GM18873 (cell line): ENCODE results near the gene IL5.
"Not testable (repeated sequence)": the region's sequence is repeated elsewhere in the genome, so short reads cannot be mapped to it uniquely, and the experiment has no call there.

ENCODE experiments used
- ATAC-seq: cut with Tn5 transposase; IDR thresholded peaks from one replicate; pipeline ENCODE4 v1.9.1; 2021; ENCODE audit warnings: mild to moderate bottlenecking, moderate library complexity, moderate number of reproducible peaks; ENCODE audit not compliant: unreplicated experiment, low FRiP score

The IL5 gene

DNA sequence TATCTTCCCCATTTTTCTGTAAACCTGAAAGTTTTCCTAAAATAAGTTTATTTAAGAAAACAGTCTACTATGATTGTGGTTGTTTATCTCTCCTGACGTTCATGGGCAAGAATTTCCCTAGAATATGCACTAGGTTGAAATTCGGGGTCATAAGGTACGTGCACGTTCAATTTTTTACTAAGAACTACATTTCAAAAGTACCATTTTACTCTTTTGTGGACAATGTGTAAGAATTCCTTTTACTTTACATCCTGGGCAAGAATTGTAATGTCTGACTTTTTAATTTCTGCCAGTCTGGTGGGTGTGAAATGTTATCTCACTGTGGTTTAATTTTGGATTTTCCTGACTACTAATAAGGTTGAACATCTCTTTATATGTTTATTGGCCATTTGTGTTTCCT is 12.4 kb downstream of the IL5 start:
- ATAC-seq: no peak

DNA sequence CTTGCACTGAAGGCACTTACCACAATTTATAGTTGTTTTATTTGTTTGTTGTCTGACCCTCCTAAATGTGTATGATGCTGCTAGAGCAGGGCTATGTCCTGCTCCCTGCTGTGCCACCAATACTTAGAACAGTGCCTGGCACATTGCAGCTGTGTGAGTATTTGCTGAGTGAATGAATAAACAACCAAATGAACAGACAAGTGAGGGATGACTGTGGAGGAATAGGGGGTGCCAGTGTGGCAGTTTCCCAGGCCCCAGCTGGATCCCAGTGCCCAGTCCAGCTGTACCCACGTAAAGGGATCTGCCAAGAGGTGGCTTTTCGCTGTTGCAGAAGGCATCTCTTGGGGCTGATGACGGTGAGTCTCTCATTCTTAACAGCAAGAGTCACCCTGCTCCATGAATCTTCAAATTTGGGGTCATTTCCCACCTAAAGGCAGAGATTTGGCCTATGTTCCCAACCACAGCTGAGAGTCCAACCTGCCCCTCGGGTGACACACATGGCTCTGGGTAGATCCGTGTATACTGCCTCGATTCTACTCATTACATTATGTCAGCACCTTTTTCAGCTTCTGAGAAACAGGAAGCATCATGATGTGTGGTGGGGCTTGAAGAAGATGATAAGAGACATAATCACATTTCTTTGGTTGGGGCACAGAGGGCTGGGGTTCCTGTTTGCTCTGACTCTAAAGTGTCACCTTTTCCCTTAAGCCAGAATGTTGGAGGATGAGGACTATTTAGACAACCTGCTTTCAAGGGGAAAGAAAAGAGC is 14.3 kb downstream of the IL5 start:
- ATAC-seq: no peak

DNA sequence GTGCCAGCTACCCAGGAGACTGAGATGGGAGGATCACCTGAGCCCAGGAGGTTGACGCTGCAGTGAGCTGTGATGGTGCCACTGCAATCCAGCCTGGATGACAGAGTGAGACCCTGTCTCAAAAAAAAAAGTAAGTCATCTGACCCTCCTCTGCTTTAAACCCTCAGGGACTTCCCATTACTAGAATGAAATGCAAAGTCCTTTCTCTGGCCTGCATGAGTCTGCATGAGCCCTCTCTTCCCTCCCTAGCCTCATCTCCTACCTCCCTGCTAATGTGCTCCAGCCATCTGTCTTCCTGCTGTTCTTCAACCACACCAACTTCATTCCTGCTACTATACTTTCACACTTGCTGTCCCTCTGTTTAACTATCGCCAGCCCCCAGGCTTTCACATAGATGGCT is 15.3 kb downstream of the IL5 start:
- ATAC-seq: no peak

DNA sequence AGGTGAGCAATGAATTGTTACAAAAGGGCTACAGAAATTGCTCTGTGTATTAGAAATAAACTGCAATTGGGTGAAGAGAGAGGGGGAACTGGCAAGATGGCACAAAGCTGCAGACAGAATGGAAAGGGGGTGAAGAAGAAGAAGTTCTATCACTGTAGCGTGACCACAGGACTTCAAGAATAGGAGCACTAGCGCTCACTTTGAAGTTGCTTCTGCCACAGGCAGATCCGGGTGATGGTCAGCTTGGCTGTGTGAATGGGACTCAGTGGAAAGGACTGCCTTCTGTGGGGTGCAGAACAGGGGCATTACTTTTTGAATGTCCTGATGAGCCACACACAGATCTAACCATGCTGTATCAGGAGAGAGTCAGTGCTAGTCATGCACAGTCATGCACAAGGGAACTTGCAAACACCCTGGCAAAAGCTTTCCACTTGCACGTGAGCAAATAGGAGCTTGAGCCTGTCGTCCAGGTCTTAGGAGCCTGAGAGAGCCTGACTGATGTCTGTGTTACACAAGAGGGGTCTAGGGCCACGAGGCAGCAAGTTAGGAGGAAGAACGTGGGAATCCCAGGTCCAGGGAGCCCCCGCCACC is 16.3 kb downstream of the IL5 start:
- ATAC-seq: no peak

DNA sequence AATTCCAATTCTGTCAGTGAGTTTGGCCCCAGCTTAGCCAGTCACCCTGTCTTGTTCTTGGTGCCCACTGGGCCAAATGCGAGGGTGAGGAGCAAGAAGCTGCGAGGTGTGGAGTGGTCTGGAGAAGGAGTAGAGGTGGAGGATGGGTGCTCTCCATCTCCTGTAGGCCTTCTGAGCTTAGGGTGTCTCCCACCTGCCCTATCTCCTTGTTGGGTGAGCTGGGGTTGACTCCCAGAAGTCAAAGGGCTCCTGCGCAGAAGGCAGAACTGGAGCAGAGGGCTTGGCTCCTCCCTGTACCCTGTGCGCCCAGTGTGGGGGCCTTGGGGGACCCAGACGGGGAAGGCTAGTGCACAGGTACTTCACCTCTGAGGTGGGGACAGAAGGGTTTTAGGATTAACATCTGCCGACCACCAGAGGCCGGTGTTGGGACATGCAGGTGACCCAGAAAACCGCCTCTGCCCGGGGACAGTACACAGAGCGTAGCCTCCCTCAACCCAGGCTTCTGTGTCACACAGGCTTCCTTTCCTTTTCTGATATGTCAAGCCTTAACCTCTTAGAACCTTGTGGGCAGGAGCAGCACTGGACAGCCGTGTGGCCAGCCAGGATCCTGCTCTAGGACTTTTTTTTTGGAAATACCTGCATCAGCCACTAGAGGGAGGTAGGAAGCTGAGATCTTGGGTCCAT is 16.9 kb downstream of the IL5 start:
- ATAC-seq: no peak

DNA sequence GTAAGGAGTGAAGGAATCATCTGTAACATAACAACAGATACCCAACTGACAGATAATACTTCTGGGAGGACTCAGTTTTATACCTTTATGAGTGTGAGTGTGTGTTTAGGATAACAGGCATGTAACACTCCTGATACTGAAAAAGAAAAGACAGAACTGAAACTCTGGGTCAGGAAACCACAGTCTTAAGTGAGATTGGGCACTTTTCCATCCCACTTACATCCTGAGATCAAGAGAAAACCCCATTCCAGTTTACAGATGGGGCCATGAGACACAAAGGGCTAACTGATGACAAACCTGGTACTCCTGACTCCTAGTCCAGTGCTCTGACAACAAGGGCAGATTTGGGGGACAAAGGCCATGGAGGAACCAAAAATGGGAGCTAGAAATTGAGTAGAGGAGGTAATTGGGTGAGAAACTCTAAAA is 18.0 kb downstream of the IL5 start:
- ATAC-seq: peak; percentile 71

DNA sequence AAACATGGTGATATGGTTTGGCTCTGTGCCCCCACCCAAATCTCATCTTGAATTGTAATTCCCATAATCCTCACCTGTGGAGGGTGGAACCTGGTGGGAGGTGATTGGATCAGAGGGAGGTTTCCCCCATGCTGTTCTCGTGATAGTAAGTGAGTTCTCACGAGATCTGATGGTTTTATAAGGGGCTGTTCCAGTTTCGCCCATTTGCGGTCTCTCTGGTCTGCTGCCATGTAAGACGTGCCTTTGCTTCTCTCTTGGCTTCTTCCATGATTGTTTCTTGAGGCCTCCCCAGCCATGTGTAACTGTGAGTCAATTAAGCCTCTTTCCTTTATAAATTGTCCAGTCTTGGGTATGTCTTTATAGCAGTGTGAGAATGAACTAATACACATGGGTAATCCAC is 18.4 kb downstream of the IL5 start:
- ATAC-seq: not testable (repeated sequence)

DNA sequence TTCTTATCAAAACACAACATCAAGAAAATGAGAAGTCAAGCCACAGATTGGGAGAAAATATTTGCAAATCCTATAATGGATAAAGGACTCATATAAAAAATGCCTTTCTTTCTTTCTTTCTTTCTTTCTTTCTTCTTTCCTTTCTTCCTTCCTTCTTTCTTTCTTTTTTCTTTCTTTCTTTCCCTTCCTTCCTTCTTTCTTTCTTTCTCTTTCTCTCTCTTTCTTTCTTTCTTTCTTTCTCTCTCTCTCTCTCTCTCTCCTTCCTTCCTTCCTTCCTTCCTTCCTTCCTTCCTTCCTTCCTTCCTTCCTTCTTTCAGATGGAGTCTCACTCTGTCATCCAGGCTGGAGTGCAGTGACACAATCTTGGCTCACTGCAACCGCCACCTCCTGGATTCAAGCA is 21.3 kb downstream of the IL5 start:
- ATAC-seq: not testable (repeated sequence)

DNA sequence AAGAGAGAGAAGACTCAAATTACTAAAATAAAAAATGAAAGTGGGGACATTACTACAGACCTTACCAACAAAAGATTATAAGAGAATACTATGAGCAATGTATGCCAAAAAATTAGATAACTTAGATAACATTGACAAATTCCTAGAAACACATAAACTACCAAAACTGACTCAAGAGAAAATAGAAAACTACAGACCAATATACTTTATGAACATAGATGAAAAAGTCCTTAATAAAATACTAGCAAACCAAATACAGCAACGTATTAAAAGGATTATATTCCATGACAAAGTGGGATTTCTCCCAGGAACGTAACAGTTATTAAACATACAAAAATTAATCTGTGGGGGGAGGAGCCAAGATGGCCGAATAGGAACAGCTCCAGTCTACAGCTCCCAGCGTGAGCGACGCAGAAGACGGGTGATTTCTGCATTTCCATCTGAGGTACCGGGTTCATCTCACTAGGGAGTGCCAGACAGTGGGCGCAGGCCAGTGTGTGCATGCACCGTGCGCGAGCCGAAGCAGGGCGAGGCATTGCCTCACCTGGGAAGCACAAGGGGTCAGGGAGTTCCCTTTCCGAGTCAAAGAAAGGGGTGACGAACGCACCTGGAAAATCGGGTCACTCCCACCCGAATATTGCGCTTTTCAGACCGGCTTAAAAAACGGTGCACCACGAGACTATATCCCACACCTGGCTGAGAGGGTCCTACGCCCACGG is 29.5 kb downstream of the IL5 start:
- not testable (repeated sequence) for ATAC-seq

DNA sequence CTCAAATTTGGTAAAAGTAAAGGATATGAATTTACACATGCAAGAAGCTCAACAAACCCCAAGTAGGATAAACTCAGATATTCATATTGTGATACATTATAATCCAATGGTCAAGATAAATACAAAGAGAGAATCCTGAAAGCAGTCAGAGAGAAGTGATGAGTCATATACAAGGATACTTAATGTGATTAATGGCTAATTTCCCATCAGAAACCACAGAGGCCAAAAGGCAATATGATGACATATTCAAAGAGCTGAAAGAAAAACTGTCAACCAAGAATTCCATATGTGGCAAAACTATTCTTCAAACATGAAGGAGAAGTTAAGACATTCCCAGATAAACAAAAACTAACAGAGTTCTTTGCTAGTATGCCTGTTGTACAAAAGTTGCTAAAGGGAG is 33.2 kb downstream of the IL5 start:
- no peak for ATAC-seq

DNA sequence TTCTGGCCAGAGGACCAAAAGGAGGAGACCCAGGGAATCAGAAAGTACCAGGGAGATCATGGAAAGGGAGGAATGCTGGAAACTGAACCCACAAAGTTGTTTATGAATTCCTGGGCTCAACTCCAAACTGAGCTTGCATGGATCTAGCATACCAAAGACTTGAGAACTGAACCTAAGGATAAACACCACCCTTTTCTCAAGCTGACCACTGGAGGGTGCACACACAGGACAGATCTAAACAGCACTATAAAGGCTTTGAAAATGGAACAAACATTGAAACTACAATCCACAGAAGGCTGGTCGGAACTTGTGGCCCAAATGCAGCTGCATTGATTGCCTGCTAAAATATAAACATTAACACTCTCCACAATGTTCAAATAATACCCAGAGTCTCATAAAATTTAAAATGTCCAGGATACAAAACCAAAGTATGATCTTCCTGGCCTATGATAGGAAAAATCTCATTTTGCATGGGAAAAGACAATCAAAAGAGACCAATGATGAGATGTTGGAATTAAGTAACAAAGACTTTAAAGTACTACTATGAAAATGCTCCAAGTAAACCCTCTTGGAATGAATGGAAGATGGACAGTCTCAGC is 37.1 kb downstream of the IL5 start:
- no peak for ATAC-seq

DNA sequence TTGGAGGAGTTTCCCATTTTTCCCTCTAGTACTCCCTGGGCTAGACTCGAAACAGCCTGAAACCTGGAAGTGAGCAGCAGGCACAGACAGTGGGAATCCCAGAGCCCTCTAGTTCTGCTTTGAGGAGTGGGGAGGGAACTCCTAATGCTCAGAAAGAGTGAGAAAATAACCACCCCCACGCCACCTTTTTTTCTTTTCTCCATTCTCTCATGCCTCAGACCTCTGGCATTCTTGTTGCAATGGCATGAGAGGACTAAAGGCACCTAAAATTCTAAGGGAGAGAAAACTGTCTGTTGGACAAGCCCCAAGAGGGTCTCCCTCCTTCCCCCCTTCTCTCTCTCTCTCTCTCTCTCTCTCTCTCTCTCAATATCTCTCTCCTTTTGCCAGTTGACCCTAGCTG is 37.7 kb downstream of the IL5 start:
- ATAC-seq: no peak

DNA sequence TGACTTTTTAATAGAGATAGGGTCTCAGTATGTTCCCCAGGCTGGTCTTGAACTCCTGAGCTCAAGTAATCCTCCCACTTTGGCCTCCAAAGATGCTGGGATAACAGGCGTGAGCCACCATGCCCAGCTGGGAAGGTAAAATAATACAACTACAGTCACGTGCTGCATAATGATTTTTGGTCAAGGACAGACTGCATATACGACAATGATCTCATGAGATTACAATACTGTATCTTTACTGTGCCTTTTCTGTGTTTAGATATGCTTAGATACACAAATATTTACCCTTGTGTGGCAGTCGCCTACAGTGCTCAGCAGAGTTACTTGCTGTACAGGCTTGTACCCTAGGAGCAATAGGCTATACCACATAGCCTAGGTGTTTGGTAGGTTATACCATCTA is 38.6 kb downstream of the IL5 start:
- no peak for ATAC-seq

DNA sequence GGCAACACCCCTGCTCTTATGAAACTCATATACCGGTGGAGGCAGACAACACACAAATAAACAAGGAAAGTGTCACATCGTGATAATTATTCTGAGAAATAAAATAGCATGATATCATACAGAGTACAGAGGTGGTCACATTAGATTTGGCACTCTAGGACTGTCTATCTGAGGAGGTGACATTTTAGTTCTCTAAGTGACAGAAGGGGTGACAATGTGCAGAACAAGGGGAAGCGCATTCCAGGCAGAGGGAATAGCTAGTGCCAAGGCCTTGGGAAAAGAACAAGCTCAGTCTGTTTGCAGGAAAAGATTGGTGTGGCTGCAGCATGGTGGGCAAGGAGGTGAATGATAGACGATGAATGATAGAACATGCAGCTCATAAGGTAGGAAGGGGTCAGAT is 40.1 kb downstream of the IL5 start:
- ATAC-seq: no peak

DNA sequence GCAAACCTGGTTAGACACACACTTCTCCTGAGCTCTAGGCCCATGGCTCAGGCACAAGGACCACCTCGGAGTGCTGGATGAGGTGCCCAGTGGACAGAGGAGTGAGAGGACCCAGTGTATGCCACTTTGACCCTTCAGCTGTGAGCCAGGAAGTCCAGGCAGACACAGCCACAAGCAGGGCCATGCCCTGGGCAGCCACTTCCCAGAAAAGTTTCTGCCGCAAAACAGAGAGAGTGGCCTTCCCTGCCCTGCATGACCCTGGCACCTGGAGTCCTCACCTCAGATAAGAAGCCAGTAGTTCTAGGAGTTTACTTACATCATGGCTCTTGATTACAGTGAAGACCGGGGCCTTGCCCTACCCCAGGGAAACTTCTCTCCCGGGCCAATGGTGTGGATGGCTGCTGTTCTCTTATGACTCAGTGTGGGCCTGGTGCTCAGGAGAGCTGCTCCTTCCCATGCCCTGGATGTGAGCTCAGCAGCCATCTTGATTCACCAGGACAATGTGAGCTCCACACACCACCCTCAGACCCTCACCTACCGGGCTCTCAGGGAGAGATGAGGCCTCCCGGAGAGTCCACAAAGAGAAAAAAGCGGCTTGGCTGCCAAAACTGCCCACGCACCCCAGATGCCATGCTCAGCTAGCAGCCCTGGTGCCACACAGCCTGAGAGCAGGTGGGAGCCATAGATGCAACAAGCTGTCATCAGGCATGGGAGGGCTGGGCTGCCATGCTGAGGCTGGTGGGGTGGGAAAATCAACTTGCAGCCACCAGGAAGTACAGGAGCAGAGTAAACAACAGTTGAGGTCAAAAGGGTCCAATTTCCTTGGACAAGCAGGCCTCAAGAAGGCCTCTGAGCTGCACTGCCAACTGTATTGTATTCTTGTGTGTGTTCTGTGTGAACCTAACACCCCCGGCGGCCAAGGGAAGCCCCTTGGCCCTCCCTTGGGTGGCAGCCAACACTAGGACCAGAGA is 41.1 kb downstream of the IL5 start:
- ATAC-seq: no peak

DNA sequence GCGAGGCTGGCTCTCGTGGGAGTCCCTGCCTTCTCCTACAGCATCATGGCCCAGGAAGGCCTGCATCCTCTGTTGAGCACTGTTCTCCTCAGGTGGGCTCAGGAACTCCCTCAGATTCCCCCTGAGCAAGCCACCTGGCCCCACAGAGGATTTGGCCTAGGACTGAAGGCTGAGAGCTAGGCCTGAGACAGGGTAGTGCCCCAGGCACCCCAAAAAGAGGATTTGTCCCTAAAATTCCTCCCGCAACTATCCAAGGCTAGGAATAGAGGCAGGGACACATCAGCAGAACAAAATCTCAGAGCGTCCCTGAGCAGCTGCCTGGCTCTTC is 41.7 kb downstream of the IL5 start:
- ATAC-seq: no peak

DNA sequence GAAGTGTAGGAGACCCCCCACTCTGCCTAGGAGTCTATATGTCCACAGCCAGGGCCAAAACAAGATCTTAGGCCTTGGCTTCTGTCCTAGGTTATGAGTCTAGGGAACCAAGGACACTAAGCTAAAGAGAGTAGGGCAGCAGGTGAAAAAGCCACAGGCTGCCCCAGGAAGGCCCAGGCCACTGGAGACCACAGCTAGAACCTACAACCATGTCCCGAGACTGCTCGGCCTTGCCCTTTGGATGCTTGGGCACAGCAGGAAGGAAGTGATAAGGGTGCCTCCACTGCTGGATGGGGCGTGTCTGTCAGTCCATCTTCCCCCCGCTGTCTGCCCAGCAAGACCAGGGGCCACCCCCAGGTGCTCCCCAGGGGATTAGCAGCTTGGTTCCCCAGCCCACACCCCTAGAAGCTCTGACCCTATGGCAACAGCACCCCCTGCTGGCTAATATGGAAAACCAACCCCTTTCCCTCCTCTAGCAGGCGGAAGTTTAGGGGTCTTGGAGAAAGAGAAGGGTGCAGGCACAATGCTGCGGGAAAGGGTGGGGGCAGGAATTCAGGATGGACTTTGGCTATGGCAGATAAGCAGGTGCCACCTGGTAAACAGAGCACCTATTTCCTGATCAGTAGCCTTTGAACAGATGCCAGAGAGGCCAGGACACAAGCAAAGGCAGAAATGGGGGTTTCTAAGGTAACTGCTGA is 42.2 kb downstream of the IL5 start:
- ATAC-seq: no peak

DNA sequence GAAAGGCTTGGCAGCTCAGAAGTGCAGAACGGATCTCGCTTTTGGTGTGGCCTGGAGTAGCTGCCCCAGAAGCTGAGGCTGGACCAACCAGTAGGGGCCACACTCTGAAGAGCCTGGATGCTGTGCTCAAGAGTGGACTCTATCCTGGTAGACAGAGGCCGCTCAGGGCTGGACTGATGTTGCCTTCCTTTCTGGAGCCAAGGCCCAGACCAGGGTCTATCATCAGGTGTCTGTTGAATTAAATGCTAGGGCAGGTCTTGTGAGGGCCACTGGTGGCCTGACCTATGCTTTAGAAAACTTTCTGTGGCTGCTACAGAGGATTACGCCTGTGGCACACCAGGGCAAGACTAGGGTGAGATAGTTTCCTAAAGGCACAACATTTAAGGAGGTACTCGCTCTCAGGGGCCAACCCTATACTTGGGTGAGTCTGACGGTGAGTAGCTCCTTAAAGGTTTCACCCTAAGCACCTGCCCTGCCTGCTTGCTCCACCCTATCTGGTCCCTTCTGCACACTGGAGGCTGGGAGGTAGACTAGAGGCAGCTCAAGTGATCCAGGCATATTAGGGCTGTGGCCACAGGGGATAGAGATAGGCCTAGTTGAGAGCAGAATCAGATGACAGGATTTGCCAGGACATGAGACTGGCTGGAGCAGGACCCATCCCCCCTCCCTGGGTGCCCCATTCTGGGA is 42.9 kb downstream of the IL5 start:
- no peak for ATAC-seq
